HepG2 (cell line): ENCODE measurements around the gene OTUD7B. TPM values are rescaled to one million over a fixed set of nuclear protein-coding genes. Genes with fewer than 3 reads are reported as not detected.

ENCODE experiments used
- ATAC-seq: fragments of 200-7000 bp; cut with Tn5 transposase; 3 replicates; pipeline ENCODE4 v1.9.1; 2020; ENCODE audit warnings: mild to moderate bottlenecking, moderate library complexity
- BruUV-seq: library from RNA; stranded (reverse); fragments of 400-500 nt; replicated peaks from 2 replicates; lab custom pipeline; 2021; lab: Mats Ljungman, UMichigan
- CTCF ChIA-PET: fragments of 300-600 bp; formaldehyde crosslinking; extraction: SDS; loops from one replicate; lab custom pipeline; 2021; ENCODE audit warnings: low total read pairs, inconsistent platforms, low intra/inter-chr PET ratio; lab: Yijun Ruan, JAX
- POLR2A ChIA-PET: fragments of 350-600 bp; sonication (Branson Sonifier 250); formaldehyde crosslinking; loops from one replicate; lab custom pipeline; 2020; ENCODE audit warnings: antibody characterized with exemption, inconsistent platforms; lab: Yijun Ruan, JAX
- DNase-seq: peaks from one replicate; pipeline ENCODE4 v3.0.0-alpha.2; 2015; ENCODE audit warnings: low spot score
- FAIRE-seq: peaks from 3 replicates; lab custom pipeline; 2011; peaks lifted over from hg19 to GRCh38; lab: Jason Lieb, UNC
- H2AFZ ChIP-seq: one replicate; pipeline ENCODE4 v1.6.1; 2011; ENCODE audit warnings: low read length, inconsistent platforms
- H3K27ac ChIP-seq: fragments of 300-600 bp; 3 replicates; pipeline ENCODE4 v1.8.0; 2011; ENCODE audit warnings: mixed run types, mild to moderate bottlenecking, mixed read lengths, low read length, inconsistent platforms; ENCODE audit not compliant: insufficient read depth; ENCODE audit errors: extremely low read length
- H3K27me3 ChIP-seq, 2 experiments: fragments of 200-600 bp in 1 of 2; 2 replicates in 1 of 2; 3 replicates in 1 of 2; pipeline versions ENCODE4 v1.6.0 to v1.8.0; 2011; ENCODE audit warnings: low read length in 2 of 2, mild to moderate bottlenecking in 2 of 2, moderate library complexity in 2 of 2, inconsistent platforms in 1 of 2; ENCODE audit not compliant: insufficient read depth in 2 of 2, control insufficient read depth in 1 of 2
- H3K36me3 ChIP-seq, 2 experiments: fragments of 200-600 bp in 1 of 2; replicated peaks in 1 of 2; 2 replicates in 1 of 2; 3 replicates in 1 of 2; pipeline versions ENCODE4 v1.5.1 to v1.8.0; 2011; ENCODE audit warnings: low read length in 2 of 2, inconsistent platforms in 1 of 2; ENCODE audit not compliant: insufficient read depth in 2 of 2, control insufficient read depth in 1 of 2
- H3K4me1 ChIP-seq: 2 replicates; pipeline ENCODE4 v1.5.1; 2012; ENCODE audit warnings: low read length, inconsistent platforms; ENCODE audit not compliant: insufficient read depth
- H3K4me2 ChIP-seq: 2 replicates; pipeline ENCODE4 v1.6.0; 2011; ENCODE audit warnings: low read depth, low read length, inconsistent platforms
- H3K4me3 ChIP-seq, 3 experiments: fragments of 200-600 bp in 1 of 3; sonication (generic), shearing (Covaris generic) in 1 of 3; replicated peaks in 1 of 3; 2 replicates each; pipeline ENCODE4 v1.5.1; 2011 to 2016; ENCODE audit warnings: low read length in 3 of 3, inconsistent platforms in 2 of 3, low read depth in 2 of 3, mild to moderate bottlenecking in 2 of 3, control low read depth in 1 of 3, mixed read lengths in 1 of 3; ENCODE audit not compliant: insufficient read depth in 1 of 3
- H3K79me2 ChIP-seq: one replicate; pipeline ENCODE4 v1.6.1; 2011; ENCODE audit warnings: low read length, inconsistent platforms; ENCODE audit not compliant: insufficient read depth
- H3K9ac ChIP-seq: 2 replicates; pipeline ENCODE4 v1.6.0; 2011; ENCODE audit warnings: mild to moderate bottlenecking, low read depth, low read length, inconsistent platforms; ENCODE audit not compliant: insufficient read depth
- H3K9me3 ChIP-seq: 2 replicates; pipeline ENCODE4 v1.5.1; 2012; ENCODE audit warnings: mild to moderate bottlenecking, low read length
- H4K20me1 ChIP-seq: 2 replicates; pipeline ENCODE4 v1.6.0; 2011; ENCODE audit warnings: inconsistent platforms, mild to moderate bottlenecking, low read length, moderate library complexity; ENCODE audit not compliant: insufficient read depth
- CEBPB ChIP-seq: IDR thresholded peaks from 2 replicates; pipeline ENCODE4 v1.6.1; 2011; ENCODE audit warnings: low read depth, low read length, improper control_type of control experiment, borderline replicate concordance
- GABPB1 ChIP-seq: IDR thresholded peaks from 2 replicates; pipeline ENCODE4 v1.6.1; 2016; ENCODE audit warnings: mild to moderate bottlenecking, missing genetic modification reagents, moderate library complexity, missing compliant biosample characterization
- ZNF20 ChIP-seq: sonication (generic); formaldehyde crosslinking; IDR thresholded peaks from 2 replicates; pipeline ENCODE4 v1.4.0; 2020; ENCODE audit warnings: mild to moderate bottlenecking, moderate library complexity, missing genetic modification reagents
- ZNF33A ChIP-seq: sonication (generic); formaldehyde crosslinking; IDR thresholded peaks from 2 replicates; pipeline ENCODE4 v1.5.1; 2020; ENCODE audit warnings: missing genetic modification reagents, mild to moderate bottlenecking, moderate library complexity, borderline replicate concordance
- WGBS: methylation state at CpG from one replicate; pipeline ENCODE4 v1.1.6; 2017; ENCODE audit warnings: low lambda C conversion rate; 5-methylcytosine and 5-hydroxymethylcytosine counted together
- in situ Hi-C: cut with HindIII; loops from 2 replicates; pipeline ENCODE4 v1.10.0; 2017; ENCODE audit warnings: low pct_unique_long_range_greater_than_20kb; ENCODE audit not compliant: extremely low pct_ligation_motif_present
- intact Hi-C: fragments of 100-400 bp; cut with micrococcal nuclease; formaldehyde crosslinking; loops from one replicate; pipeline ENCODE4 v1.10.0; 2022; ENCODE audit not compliant: unreplicated experiment
- polyA plus RNA-seq, 8 experiments: library from polyadenylated mRNA; depleted of rRNA in 3 of 8; stranded (reverse) in 7 of 8; unstranded in 1 of 8; fragments of >200 nt; fragmentation: Illumina TruSeq in 4 of 8; extraction: Trizol in 4 of 8; gene quantifications; 2 replicates each; pipeline versions ENCODE4 v1.2.1 to v1.2.3, GENCODE V29; 2011 to 2016; ENCODE audit warnings: low read depth in 4 of 8, missing spikeins in 1 of 8, mixed read lengths in 1 of 8; ENCODE audit not compliant: insufficient read depth in 1 of 8
- total RNA-seq, 5 experiments: library from RNA; depleted of rRNA; stranded (reverse); fragments of >200 nt; fragmentation: Illumina TruSeq; extraction: Trizol; gene quantifications; 2 replicates each; pipeline ENCODE4 v1.2.3, GENCODE V29; 2016; ENCODE audit warnings: low read depth in 1 of 5

The OTUD7B gene
- total and polyA plus RNA-seq, 2 of the 13 experiments (the other 11 are each of a cell fraction or from before 2014, with no cell fraction given) = 5.1 to 11.2 TPM

DNA sequence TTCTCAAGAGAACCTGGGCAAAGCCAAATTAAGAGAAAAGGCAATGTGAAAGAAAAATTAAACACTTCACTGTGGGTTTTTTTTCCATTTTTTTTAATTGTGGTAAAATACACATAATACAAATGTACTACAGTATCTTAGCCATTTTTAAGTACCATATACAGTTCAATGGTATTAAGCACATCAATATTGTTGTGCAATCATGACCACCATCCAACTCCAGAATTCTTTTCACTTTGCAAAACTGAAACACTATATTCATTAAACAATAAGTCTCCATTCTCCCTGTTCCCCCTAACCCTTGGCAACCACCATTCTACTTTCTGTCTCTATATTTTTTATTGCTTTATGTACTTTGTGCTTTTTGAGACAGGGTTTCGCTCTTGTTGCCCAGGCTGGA lies 17.8 kb upstream of the OTUD7B start:
- TF ChIP-seq ZNF33A (CRISPR knock-in tag) (no peak), CEBPB (peak; percentile 57)
- CTCF ChIA-PET = no interaction called here
- no peak for FAIRE-seq
- intact Hi-C loops = no loop called here
- in situ Hi-C loops = no loop called here
- DNase-seq = no peak
- no peak overlapping the region for H3K9ac ChIP-seq
- H4K20me1 ChIP-seq = no peaks in the 10 kb centered on the region
- no peak overlapping the region for H3K4me3 ChIP-seq
- no peak overlapping the region for H3K4me2 ChIP-seq
- WGBS = 100% methylated on average over 1 of the region's 1 CpG
- no peak overlapping the region for H2AFZ ChIP-seq
- no peak for ATAC-seq
- no peak overlapping the region for H3K27ac ChIP-seq
- no peaks in the 10 kb centered on the region for H3K9me3 ChIP-seq
- POLR2A ChIA-PET = no interaction called here
- no TSS peak for BruUV-seq
- H3K36me3 ChIP-seq = no peaks in the 10 kb centered on the region
- no peaks in the 10 kb centered on the region for H3K4me1 ChIP-seq
- no peaks in the 10 kb centered on the region for H3K79me2 ChIP-seq
- no peaks in the 10 kb centered on the region for H3K27me3 ChIP-seq

DNA sequence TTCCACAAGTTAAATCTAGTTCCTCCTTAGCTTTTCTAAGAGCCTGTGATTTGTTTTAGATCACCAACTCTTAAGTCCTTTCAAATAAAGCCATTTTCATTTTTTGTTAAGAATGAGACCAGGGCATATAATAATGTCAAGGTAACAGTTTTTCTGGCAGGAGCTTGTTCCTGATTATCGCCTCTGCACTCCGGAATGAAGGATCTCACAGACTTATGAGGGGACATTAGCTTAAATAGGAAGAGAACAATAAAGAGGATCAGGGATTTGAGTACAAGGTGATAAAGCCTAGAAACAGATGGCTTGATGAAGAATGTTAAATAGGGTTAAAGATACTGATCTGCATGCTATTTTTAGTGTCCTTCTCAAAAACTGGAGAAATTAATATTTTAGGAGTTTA lies 13.6 kb upstream of the OTUD7B start:
- no peak for FAIRE-seq
- H3K9me3 ChIP-seq = no peaks in the 10 kb centered on the region
- no peaks in the 10 kb centered on the region for H3K36me3 ChIP-seq
- H3K4me2 ChIP-seq = no peak overlapping the region
- peaks cover 36% of the 10 kb centered on the region for H3K4me1 ChIP-seq
- in situ Hi-C loops (no loop called here), intact Hi-C loops (loop anchor here (5.0 kb wide), 1 partner anchor 47 kb away; no protein-coding TSS in a partner anchor)
- POLR2A ChIA-PET = interaction anchor here (0.9 kb wide), 1 partner anchor 14 kb away, joined by 3 read pairs; the partner anchor contains the start of gene OTUD7B
- CTCF ChIA-PET = no interaction called here
- no peak overlapping the region for H2AFZ ChIP-seq
- ATAC-seq = no peak
- DNase-seq = no peak
- H4K20me1 ChIP-seq = no peaks in the 10 kb centered on the region
- TF ChIP-seq GABPB1 (CRISPR knock-in tag) (no peak), ZNF20 (CRISPR knock-in tag) (no peak)
- H3K27me3 ChIP-seq = no peaks in the 10 kb centered on the region
- H3K27ac ChIP-seq = no peak overlapping the region
- no peak overlapping the region for H3K4me3 ChIP-seq
- no peak overlapping the region for H3K9ac ChIP-seq
- no peaks in the 10 kb centered on the region for H3K79me2 ChIP-seq
- no TSS peak for BruUV-seq
- 99% methylated on average over 2 of the region's 2 CpGs for WGBS
